ENCODE measurements around the gene JUN.

The JUN gene

GRCh38 chr1:58815686-58816071 is 31.8 kb upstream of the JUN start:
- Histone ChIP-seq H3K27me3 (no peaks in the 10 kb centered on the region), H3K4me1 (no peaks in the 10 kb centered on the region), H3K9me3 (no peaks in the 10 kb centered on the region), H3K36me3 (no peaks in the 10 kb centered on the region), H3K4me3 (ENCODE audit: low read depth, low read length) (peak overlapping the region; percentile 58)
- DNase-seq = no peak
- no peak for TF ChIP-seq CTCF (IDR thresholded peaks at IDR 0.05; ENCODE audit: low read depth, low read length)

GRCh38 chr1:58815069-58815685 is 31.3 kb upstream of the JUN start:
- DNase-seq = no peak
- no peak for TF ChIP-seq CTCF (IDR thresholded peaks at IDR 0.05; ENCODE audit: low read depth, low read length)
- Histone ChIP-seq H3K4me3 (ENCODE audit: low read depth, low read length) (no peak overlapping the region), H3K27me3 (no peaks in the 10 kb centered on the region), H3K9me3 (no peaks in the 10 kb centered on the region), H3K4me1 (no peaks in the 10 kb centered on the region), H3K36me3 (no peaks in the 10 kb centered on the region)

GRCh38 chr1:58814251-58815068 is 30.6 kb upstream of the JUN start:
- TF ChIP-seq CTCF (IDR thresholded peaks at IDR 0.05; ENCODE audit: low read depth, low read length) = no peak
- Histone ChIP-seq H3K36me3 (no peaks in the 10 kb centered on the region), H3K27me3 (no peaks in the 10 kb centered on the region), H3K4me3 (ENCODE audit: low read depth, low read length) (no peak overlapping the region), H3K4me1 (no peaks in the 10 kb centered on the region), H3K9me3 (no peaks in the 10 kb centered on the region)
- DNase-seq = no peak

GRCh38 chr1:58813801-58814200 is 30.0 kb upstream of the JUN start:
- H3K9me3 ChIP-seq = no peaks in the 10 kb centered on the region
- no peaks in the 10 kb centered on the region for H3K4me1 ChIP-seq
- DNase-seq = no peak
- TF ChIP-seq CTCF (IDR thresholded peaks at IDR 0.05; ENCODE audit: low read depth, low read length) = no peak
- no peaks in the 10 kb centered on the region for H3K36me3 ChIP-seq
- H3K27me3 ChIP-seq = no peaks in the 10 kb centered on the region
- no peak overlapping the region for H3K4me3 ChIP-seq (ENCODE audit: low read depth, low read length)

GRCh38 chr1:58813361-58813760 is 29.5 kb upstream of the JUN start:
- Histone ChIP-seq H3K9me3 (no peaks in the 10 kb centered on the region), H3K4me1 (no peaks in the 10 kb centered on the region), H3K36me3 (no peaks in the 10 kb centered on the region), H3K4me3 (ENCODE audit: low read depth, low read length) (no peak overlapping the region), H3K27me3 (no peaks in the 10 kb centered on the region)
- no peak for TF ChIP-seq CTCF (IDR thresholded peaks at IDR 0.05; ENCODE audit: low read depth, low read length)
- no peak for DNase-seq

- Histone ChIP-seq H3K9me3 (no peaks in the 10 kb centered on the region), H3K27me3 (no peaks in the 10 kb centered on the region), H3K36me3 (no peaks in the 10 kb centered on the region), H3K4me3 (ENCODE audit: low read depth, low read length) (no peak overlapping the region), H3K4me1 (no peaks in the 10 kb centered on the region)
- DNase-seq = no peak
- TF ChIP-seq CTCF (IDR thresholded peaks at IDR 0.05; ENCODE audit: low read depth, low read length) = no peak
Observed at GRCh38 chr1:58812926-58813325, 29.1 kb upstream of the JUN start.

Data from BE2C (cell line).